Astrocyte of the cerebellum (primary cell): ENCODE data around the gene FOXB1.

Source experiments
- DNase-seq: peaks from one replicate; pipeline ENCODE4 v3.0.0-alpha.2; 2011; ENCODE audit warnings: low read depth
- H3K4me3 ChIP-seq: 2 replicates; pipeline ENCODE4 v1.5.1; 2011; ENCODE audit warnings: mild to moderate bottlenecking, low read depth, low read length, moderate library complexity
- in situ Hi-C: cut with HindIII; loops from 2 replicates; pipeline ENCODE4 v1.10.0; 2017; ENCODE audit warnings: low sequenced_read_pairs
- TF ChIP-seq, protein P1 (sequence below): IDR thresholded peaks from 2 replicates; pipeline ENCODE4 v1.5.1; 2012; ENCODE audit warnings: low read length, low read depth, moderate library complexity, mild to moderate bottlenecking; ENCODE audit errors: missing control alignments

FOXB1 gene

DNA sequence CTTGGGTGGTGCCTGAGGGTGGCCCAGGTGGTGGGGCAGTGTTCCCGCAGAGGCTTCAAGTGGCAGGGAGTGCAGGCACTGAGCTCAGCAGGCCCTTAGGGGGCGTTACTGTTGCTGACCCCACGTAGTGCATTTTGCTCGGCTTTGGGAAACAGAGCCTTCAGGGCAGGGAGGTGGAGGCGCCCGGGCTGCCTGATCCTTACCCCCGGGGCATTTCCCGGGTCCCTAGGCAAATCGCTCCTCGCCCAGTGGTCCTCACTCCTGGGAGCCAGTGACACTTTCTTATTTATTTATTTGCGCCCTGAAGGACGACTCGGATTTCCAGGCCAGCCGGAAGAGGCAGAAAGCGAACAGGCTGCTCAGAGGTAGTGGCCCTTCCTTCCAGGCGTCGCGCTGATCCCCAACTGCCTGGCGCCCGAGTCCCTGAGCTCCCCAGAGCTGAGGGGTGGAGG, 10.1 kb upstream of the FOXB1 start:
- in situ Hi-C loops = no loop called here
- no peak overlapping the region for H3K4me3 ChIP-seq
- DNase-seq = no peak
- TF ChIP-seq, protein P1, sequence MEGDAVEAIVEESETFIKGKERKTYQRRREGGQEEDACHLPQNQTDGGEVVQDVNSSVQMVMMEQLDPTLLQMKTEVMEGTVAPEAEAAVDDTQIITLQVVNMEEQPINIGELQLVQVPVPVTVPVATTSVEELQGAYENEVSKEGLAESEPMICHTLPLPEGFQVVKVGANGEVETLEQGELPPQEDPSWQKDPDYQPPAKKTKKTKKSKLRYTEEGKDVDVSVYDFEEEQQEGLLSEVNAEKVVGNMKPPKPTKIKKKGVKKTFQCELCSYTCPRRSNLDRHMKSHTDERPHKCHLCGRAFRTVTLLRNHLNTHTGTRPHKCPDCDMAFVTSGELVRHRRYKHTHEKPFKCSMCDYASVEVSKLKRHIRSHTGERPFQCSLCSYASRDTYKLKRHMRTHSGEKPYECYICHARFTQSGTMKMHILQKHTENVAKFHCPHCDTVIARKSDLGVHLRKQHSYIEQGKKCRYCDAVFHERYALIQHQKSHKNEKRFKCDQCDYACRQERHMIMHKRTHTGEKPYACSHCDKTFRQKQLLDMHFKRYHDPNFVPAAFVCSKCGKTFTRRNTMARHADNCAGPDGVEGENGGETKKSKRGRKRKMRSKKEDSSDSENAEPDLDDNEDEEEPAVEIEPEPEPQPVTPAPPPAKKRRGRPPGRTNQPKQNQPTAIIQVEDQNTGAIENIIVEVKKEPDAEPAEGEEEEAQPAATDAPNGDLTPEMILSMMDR = no peak

DNA sequence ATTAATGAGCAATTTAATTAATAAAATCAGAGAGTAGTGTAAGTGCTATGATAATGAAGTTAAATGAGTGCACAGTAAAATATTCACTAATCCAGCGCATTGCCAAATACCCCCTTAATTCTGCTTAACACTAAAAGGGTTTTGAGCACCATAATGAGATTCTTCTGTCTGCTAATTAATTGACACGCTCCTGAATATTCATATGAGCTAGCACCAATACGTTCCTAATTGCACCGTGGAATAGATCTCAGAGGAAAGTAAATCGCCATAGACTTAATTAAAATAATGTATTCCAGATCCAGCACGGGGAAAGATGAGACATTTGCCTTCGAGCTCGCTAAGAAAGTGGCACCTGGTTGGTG, 9.6 kb upstream of the FOXB1 start:
- in situ Hi-C loops = no loop called here
- no peak for DNase-seq
- TF ChIP-seq, protein P1 = no peak
- no peak overlapping the region for H3K4me3 ChIP-seq

DNA sequence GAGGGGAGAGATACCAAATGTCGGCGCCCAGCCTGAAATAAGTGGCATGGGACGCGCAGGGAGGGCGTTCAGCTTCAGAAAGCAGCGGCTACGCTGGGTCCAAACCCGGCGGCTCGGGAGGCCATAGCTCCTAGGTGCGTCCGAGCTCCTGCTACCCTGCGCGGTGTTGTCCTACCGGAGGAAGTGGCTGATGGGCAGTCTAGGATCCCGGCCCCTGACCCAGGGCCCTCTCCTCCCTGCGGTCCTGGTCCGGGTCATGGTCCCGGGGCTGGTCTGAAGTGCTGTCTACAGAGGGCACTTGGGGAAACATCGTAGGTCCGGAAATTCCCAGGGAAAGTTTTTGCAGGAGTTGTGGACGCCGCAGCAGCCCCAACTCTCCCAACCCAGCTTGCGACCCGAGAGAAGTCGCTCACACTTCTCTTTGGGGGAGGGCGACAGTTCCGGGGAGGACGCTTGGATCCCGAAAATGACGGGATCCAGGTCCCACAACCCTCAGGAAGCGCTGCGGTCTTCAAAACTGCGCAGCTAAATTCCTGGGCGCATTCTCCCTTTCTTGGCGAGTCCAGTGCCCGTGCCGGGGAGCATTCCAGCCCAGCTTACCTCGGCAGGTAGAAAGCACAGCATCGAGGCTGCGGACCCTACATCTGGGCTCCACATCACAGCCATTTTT, 9.1 kb upstream of the FOXB1 start:
- in situ Hi-C loops = no loop called here
- TF ChIP-seq, protein P1 = no peak

DNA sequence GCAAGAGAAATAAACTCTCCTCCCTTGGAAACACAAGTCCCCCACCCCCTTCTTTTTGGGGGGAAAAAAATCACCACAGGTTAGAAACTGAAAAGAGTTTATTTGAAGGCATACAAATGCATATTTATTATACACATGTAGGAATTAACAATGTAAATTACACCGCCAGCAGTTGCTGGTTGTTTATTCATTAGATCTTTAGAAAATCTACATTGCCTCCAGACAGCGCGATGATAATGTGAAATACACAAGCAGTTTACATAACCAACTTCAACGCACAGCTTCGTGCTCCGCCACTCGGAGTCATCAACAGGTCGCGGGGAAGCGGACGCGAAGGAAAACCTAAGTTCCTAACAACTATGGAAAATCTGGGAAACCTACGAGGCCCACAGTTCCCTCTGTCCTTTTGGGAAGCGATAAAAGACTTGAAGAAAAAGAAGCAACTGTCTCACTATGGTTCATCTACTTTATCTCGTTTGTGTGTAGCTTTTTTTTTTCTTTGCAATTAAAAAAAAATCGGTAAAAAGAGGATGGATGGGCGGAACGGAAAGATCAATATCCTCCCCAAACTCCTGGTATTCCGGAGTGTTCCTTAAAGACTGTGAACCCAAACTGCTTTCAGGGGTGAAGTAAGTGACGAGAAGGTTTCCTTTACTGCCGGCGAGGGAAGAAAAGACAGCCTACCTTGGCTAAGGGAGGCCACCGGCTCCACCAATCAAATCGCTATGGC, 8.4 kb upstream of the FOXB1 start:
- no peak overlapping the region for H3K4me3 ChIP-seq
- DNase-seq = no peak
- in situ Hi-C loops = no loop called here
- TF ChIP-seq, protein P1 = no peak

More for the DNA sequence above, 9.1 kb upstream of the FOXB1 start:
- no peak for DNase-seq
- H3K4me3 ChIP-seq = no peak overlapping the region

DNA sequence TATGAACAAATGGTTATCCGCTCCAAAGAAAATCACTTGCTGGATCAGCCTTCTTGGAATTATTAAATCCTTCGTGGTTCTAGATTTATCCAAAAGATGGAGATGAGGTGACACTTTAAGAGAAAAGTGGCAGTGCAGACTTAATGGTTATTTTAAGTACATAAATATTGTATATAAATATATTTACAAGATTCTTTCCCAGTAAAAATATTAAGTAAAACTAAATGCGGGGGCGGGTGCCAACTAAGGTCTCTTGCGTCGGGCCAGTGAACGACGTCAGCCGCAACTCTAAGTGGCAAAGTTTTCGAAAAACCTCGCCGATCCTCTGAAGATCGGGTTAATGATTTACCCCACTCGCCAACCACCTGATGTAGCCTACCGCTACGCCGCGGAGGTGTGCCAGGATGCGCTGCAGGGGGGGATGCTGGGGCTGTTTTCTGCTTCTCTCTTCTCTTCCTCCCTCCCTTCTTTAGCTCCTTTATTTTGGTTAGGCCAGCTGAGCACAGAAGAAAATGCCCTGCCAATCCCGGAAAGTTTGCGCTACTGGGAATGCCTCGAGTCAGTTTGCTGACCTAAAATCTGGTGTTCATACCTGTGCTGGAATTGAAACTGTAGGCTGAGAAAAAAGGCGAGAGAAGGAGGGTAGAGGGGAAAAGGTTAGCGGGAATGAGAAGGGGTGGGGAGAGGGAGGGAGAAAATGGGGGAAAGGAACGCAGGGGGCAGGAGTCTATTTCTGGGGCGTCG, 7.6 kb upstream of the FOXB1 start:
- no peak for DNase-seq
- in situ Hi-C loops = no loop called here
- no peak overlapping the region for H3K4me3 ChIP-seq
- TF ChIP-seq, protein P1 = no peak

DNA sequence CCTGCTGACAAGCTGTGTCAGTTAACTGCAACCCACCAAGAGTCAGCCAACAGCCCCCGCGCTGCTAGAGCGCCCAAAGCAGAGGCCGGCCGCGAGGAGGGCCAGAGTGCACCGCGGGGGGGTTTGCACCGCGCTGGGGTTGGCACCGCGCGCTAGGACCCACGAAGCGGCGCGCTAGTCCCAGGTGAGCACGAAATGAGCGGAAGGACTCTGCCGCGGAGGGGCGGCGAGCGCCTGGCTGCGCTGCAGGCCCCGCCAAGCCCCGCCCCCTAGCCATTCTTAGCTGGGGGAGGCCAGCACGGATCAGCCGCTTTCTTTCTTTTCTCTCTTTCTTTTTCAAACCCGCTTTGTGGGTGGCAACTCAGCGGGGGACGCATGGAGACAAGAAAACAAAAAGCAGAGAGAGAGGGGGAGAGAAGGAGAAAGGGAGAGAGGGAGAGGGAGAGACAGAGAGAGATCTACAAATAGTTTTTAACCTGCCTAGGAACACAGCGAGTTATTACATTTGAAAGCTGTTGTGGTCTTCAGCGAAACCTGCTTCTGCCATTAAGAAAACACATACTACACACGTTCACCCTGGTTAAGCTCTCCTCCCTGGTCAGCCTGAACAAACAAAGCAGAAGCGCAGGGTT, 6.9 kb upstream of the FOXB1 start:
- TF ChIP-seq, protein P1 = no peak
- no peak for DNase-seq
- H3K4me3 ChIP-seq = peak overlapping the region; percentile 3
- in situ Hi-C loops = no loop called here
